Activated T-cell treated with anti-CD3 and anti-CD28 coated beads for 24 hours (primary cell): ENCODE results near the gene TMEM95.

Experiments used
- DNase-seq: peaks from one replicate; pipeline ENCODE4 v3.0.0-alpha.2; 2020; ENCODE audit warnings: low read depth

The TMEM95 gene, protein sequence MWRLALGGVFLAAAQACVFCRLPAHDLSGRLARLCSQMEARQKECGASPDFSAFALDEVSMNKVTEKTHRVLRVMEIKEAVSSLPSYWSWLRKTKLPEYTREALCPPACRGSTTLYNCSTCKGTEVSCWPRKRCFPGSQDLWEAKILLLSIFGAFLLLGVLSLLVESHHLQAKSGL

DNA sequence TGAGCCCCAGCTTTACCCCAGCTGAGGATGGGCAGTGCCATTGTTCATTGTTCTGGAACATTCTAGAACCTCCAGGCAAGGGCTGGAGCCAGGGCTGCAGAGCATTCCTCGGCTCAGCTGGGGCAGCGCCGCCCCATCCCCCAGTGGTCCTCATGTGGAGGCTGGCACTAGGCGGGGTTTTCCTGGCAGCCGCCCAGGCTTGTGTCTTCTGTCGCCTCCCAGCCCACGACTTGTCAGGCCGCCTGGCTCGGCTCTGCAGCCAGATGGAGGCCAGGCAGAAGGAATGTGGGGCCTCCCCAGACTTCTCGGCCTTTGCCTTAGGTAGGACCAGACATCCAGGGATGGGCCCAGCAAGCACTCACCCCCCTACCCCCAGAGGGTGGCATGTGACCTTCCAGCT is at the start of gene TMEM95:
Gene TMEM95 (plus strand): TSS at position 104 of the 400 bp plus-strand sequence. CDS start 49 bp downstream, at position 153.
- DNase-seq: no peak

DNA sequence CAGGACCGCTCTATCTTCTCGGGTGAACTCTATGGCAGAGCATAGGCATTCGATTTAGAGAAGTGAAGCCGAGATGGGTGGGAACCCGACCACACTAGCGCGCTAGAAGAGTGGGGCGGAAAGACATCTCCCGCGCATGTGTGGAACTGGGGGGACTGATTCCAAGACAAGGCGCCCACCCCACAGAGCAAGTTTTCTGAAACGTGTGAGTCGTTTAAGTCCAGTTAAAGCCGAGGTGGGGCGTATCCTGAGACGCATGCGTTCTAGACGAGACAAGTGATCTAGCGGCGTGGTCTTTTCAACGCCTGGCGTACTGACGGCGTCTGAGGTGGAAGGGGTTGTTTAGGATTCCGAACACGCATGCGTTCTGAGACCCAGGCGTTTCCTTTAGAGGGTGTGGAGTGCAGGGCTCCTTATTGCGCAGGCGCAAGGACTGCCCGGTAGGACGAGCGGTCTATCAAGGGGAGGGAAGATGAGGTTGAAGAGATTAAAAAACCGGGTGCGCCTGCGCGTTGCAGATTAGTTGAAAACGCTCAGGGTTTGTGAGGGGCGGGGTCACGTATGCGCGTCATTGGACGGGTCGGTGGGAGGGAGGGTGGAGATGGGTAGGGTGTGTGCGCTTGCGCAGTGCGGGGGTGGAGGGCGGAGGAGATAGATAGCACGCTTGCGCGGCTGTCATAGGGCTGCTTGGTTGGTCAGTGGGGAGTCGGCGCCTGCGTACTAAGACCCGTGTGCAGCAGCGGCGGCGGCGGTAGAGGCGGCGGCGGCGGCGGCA is 47.9 kb upstream of the TMEM95 start, which contains the start of gene EIF5A:
Gene EIF5A (plus strand): TSS at position 718 of the 775 bp plus-strand sequence. CDS start 2,008 bp downstream, outside the sequence.
- peak; percentile 100 for DNase-seq

DNA sequence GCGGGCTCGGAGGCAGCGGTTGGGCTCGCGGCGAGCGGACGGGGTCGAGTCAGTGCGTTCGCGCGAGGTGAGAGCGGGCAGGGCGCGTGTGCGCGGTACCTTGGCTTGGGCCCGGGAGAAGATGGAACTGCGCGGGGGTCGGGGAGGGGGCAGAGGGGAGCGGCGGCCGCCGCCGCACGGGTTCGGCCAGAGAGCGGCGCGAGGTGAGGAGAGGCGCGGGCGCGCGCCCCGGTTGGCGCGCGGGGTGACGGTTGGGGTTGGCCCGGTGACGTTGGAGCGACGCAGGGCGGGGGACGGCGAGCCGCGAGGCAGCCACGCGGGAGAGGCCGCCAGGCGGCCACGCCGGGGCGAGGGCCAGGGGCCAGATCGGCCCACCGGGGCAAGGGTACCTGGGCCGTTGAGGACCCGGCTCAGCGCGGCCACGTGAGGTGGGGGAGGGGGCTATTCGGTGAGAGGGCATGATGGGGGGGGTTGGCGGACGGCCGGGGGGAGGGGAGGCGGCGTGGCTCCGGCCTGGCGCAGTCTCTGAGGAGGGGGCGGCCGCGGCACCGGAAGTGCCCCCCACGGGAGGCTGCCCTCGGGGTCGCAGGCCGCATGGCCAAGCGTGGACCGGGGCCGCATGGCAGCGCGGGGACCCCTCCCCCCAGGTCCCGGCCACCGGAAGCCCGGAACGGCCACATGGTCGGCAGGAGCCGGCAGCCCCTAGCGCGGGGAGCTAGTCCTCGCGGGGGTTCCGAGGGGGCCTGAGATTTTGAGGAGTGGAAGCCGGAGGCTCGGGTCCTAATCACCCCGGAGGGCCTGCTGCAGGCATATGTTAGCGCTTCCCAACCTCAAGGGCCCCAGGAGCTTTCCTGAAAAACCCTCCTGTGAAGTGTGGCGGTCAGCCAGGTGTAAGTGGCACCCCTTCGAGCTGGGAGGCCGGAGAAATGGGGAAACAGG is 47.0 kb upstream of the TMEM95 start:
- no peak for DNase-seq

DNA sequence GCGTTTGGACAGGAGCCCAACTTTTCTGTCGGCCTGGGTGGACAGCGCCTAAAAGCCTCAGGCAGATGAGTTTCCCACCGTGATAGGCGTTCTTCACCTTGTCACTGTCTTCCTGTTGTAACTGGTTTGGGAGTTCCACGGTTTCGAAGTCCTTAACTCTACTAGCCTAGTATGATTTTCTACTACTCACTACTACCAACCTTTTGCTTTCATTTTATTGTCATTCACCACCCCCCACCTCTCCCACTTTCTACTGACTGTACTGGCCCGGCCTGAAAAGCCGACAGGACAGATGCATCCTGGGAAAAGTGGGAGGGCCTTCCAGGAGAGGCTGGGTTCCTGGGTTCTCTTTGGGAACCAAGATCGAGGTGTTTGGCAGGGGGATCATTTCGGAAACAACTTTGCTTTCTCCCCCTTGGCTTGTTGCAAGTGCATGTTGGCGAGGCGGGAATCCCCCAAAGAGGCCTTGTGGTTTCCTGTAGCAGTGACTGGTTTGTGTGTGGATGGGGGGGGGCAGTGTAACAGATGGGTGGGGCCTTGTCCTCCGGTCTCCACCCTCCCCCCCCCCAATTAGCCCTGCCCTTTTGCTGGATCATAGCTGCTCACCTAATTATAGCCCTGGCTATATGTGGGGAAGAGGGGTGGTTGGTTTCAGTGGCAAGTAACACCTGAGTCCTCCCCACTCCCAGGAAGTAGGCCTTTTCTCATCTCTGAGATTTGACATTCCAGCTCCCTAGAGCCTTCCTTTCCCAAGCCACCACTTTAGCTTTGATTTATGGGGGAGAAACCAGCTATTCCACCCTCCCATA is 46.1 kb upstream of the TMEM95 start:
- peak; percentile 81 for DNase-seq

DNA sequence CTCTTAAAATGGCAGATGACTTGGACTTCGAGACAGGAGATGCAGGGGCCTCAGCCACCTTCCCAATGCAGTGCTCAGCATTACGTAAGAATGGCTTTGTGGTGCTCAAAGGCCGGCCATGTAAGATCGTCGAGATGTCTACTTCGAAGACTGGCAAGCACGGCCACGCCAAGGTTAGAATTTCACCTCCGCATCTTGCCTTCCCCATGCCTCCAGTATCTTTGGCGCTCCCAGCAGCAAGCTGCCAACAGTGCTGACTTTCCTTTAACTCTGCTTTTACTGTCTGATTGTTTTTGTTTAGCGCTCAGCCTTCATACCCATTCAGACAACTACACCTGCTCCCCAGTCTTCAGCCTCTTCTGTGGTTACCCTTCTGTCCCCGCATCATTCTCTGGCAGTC is 45.3 kb upstream of the TMEM95 start:
- no peak for DNase-seq

DNA sequence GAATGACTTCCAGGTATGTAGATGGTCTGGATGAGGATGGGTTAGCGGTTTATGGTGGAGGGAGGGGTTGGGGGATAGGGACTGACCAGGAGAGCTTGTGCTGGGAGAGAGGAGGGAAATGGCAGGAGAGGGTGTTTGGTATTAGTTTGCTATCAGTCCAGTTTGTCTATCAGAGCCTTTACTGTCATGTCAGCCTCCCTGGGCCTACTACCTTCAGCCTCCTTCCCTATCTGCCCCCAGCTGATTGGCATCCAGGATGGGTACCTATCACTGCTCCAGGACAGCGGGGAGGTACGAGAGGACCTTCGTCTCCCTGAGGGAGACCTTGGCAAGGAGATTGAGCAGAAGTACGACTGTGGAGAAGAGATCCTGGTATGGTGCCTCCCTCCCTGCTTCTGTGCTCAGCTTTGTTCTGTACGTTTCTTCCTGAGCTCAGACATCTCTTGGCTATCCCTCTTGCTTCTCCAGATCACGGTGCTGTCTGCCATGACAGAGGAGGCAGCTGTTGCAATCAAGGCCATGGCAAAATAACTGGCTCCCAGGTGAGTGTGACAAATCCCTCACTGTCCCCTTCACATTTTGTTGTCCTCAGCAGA is 43.7 kb upstream of the TMEM95 start:
- no peak for DNase-seq

DNA sequence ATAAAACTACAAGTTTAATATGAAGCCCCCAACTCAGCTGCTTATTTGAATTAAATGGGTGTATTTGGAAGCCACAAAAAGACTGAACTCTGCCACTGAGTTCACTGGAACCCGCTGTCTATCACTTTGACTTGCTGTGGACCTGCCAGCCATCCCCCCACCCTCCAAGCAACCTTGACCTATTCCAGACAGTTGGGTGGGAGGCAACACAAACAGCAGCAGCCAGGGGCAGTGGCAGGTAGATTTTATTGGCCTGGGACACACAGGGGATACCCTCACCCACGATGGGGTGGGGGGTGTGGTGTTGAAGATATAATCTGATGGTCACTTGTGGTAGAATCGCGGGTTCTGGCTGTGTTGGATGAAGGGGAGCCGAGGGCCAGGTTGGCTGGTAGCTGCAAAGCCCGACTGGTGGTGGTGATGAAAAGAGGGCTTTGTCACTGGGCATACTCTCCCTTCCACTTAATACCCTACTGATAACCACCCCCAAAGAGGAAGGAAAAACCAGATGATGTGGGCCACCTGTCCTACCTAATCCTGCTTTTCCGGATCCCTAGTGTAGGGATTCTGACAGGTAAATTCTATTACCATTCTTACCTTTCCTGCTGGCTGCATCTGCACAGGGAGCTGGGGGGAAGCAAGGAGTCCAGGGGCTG is 42.4 kb upstream of the TMEM95 start:
- no peak for DNase-seq

DNA sequence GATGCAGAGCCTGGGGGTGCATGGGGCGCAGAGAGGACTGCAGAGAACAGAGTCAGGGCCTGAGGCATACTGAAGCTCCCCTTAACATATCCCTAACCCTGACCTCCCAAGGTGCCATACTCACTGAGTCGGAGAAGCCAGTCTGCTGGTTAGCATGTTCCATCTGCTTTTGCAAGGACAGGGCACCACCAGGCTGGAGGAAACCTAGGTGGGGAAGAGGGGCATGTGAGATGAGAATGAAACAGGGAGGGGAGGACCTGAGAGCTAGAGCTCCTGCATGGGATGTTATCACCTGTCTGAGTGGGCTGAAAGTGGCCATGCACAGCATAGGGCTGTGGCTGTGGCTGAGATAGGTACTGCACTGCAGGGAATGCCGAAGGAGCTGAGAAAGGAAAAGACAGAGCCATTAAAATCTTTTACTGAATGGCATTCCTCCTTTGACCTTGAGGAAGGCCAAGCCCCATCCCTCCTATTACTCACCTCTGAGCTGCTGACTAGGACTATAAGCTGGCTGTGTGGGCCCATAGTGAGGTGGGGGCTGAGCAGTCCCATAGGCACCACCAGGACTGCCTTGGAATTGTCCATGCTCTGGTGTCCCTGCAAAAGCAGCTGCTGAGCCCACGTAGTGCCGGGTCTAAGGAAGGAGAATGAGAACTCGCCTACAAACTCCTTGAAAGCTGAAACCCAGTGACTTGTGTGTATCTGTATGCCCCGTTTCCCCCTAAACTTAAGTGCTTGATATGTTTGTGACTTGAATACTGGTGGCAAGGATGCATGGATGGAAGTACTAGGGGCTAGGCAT is 41.7 kb upstream of the TMEM95 start:
- no peak for DNase-seq

DNA sequence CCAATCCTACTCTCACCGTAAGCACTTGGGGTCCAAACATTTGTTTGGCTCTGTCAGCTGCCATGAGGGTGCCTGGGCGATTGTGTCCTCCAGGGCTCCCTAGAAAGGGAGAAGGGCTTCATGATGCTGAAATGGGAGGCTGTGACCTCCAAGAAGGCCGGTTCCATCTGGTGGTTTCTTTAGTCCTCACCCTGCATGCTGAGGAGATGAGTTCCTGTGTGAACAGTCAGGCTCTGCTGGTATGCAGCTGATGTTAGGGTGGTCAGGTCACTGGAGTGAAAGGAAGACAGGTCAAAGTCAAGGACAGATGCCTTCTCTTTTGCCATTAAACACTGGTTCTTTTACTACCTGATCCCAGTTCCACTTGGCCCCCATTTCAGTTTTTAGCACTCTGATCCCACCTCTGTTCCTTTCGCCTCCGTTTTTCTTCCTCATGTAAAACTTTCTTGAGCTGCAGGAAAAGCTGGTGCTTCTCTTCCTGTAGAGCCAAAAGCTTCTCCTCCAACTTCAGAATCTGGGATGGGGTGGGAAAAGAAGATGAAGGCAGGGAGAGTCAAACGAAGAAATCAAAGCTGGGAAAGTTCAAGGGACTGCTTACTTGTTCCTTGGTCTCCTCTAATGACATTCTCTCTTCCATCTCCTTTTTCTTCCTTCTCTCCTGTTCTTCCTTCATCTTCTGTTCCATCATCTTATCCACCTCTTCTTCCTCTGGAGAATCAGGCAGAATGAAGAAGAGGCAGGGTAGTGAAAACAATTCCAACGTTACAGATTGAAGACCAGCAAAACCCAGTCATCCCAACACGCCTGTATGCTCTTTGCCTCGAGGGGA is 40.9 kb upstream of the TMEM95 start:
- no peak for DNase-seq

DNA sequence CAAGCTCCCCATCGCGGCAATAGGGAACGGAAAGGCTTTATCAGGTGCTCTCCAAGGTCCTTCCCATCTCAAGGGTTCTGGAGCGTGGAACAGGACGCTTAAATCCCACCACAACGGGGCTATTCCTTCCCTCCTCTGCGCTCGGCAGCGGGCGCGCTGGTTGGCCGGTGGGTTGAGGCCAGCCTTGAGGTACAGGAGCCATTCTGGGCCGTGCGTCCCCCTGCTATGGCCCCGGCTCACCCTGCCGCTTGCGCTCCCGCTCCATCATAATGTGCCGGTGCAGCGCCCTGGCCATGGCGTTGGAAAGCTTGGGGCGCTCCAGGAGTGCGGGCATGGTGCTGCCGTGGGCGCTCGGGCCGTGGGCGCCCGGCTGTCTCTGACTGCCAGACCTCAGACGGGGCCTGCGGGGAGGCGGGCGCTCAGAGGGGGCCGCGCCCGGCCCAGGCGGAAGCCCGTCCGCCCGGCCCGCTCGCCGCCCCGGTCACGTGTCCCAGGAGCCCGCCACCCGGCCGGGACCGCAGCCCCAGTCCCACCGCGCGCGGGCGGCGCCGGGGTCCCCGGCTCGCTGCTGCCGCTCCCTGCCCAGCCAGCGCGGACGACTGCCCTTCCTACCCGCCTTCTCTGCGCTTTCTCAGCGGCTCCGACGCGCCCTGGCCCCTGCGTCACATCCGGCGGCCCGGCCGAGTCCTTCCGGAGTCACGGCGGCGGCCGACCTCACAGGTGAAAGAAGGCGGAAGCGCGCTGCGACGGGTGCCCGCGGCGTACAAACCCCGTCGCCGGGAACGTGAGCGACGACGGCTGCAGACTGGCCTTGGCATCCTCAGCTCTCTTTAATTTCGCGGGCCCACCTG is 40.0 kb upstream of the TMEM95 start, which contains the start of gene GPS2:
Gene GPS2 (minus strand): TSS at position 642 of the 851 bp plus-strand sequence. CDS start 308 bp downstream, at position 334.
- DNase-seq: peak; percentile 90

DNA sequence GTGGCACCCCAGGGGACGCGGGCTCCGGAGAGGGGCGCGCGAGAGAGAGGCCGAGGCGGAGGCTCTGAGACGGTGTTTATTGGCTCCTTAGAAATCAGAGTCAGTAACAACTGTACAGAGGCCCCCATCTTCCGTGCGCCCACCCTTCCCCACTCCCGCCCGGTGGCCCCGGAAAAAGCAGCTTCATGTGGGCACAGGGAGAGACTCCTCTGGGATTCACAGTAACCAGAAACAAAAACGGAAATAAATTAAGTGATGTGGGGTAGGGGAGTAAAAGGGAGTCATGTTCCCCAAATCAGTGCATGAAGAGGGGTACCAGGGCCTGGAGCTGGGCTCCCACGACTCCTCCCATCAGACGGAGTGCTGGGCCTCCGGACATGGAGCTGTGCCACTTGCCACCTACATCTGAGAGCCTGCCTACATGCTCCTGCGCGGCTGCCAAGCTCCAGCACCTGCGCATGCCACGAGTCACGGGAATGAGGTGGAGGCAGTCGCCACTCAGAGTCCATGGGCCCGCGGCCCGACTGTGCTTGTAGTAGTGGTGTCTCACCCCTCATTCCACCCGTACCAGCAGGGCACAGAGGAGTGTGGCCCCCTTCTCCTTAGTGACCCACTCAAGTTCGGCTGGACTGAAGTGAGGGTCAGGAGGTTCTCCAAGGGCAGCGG is 39.3 kb upstream of the TMEM95 start:
- DNase-seq: no peak

DNA sequence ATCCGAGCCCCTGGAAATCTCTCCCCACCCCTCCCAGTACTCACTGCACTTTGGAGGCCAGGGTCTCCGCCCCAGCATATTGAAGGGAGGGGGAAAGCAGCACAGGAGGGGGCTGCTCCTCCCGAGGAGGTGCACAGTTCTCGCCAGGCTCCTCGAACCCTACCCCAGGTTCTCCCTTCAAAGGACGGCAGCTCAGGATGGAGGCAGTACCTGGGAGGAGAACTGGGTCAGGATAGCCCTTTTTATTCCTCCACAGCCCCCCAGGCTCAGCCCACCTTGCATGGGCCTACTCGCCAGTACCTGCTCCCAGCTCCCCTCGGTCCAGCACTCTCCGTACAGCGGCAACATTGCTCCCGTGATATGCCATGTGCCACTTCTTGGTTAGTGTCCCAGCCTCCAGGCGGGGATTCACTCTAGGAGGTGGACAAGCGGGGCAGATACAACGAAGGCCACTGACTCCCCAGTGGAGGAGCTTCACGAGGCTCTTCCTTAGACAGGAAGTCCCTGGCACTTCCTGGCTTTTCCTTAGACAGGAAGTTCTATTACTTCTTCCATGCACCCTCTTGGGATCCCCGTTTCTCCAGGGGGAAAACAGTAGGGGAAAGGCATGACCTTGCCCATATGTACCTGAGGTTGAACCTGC is 37.7 kb upstream of the TMEM95 start:
- DNase-seq: no peak

DNA sequence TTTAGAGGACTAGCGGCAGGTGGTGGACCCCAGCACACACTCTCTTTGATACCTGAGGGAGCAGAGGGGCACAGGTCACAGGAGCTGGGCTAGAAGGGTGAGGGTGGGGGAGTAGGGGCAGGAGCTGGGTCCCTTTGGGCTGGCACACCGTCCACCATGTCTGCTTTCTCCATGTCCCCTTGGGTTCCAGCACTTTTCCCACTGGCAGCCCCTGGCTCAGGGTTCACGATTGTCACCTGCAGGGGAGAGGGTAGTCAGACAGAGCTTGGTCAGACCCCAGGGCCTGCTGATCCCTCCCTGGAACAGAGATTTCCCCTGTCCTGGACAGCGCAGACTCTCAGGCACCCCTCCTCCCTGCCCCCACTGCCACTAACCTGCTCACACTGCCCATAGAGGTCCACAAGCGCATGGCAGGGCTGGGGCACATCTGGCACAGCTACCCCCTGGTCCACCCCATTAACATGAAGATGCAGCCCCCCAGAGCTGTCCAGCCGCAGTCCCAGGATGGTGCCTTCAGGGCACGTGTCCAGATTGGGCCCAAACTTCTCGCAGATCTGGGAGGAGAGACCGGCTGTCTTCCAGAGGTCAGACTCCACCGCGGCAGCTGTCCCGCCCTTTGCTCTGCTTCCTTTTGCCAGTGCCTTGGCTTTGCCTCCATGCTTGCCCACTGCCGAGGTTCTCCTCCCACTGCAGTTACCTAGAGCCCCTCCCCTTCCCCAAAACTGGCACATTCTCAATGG is 36.7 kb upstream of the TMEM95 start:
- no peak for DNase-seq

DNA sequence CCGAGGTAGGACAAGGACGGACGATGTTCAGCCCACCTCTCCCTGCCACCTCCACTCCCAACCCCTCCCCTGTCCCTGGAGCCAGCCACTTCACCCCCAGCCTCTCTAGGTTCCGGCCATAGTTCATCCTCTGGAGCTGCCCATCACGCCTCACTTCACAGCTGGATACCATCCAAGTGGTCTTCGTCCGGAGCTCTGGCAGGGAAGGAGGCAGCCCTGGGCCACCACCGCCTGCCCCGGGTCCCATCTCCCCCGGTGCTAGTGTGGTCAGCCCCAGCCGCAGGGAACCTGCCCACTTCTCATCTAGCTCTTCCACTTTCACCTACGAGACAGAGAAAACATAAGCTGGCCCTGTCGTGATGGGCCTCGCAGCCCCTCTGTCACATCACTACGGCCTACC is 33.5 kb upstream of the TMEM95 start:
- no peak for DNase-seq

DNA sequence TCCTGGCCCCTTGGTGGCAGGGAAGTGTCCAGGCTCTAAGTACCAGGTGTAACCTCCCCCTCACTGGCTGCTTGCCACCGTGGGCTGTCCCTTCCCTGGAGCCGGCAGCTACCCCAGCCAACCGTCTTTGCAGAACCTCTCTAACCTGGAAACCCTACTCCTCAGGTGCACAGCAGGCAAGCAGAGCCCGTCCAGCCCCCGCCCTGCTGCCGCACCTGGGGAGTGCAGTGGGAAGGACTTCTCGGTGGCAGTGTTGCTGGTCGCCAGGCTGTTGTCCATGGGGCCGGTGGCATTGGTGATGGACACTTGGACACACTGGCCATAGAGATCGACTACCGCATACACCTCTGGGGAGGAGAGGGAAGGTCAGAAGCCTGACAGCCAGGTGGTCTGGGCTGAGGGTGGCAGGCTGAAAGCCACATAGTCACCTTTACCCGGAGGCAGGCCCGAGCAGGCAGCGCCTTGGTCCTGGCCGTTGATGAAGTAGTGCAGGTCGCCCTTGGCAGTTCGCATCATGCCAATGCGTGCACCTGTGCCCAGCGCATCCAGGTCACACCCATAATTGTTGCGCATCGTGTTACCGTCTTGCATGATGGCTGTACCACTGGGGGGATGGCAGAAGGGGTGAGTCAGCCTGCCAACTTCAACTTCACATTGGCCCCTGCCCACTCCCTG is 32.3 kb upstream of the TMEM95 start:
- no peak for DNase-seq
